HepG2 (cell line): ENCODE measurements around the gene TFF1. TPM values are rescaled to one million over a fixed set of nuclear protein-coding genes. Genes with fewer than 3 reads are reported as not detected.
A peak's percentile ranks its signal among the peaks of the same experiment; 100 is the strongest.

ENCODE experiments used
- BRCA1 ChIP-seq: sonication (generic); formaldehyde crosslinking; IDR thresholded peaks from 2 replicates; pipeline ENCODE4 v1.4.0; 2020; ENCODE audit warnings: missing genetic modification reagents
- CHD4 ChIP-seq: fragments of 200-600 bp; sonication (generic); IDR thresholded peaks from 2 replicates; pipeline ENCODE4 v1.7.0; 2017; ENCODE audit warnings: mild to moderate bottlenecking, low read length, borderline replicate concordance
- HNRNPL ChIP-seq: fragments of 200-400 bp; formaldehyde crosslinking; IDR thresholded peaks from 2 replicates; pipeline ENCODE4 v1.6.1; 2017; ENCODE audit warnings: mild to moderate bottlenecking, low read depth, low read length
- JDP2 ChIP-seq: sonication (generic); formaldehyde crosslinking; IDR thresholded peaks from 2 replicates; pipeline ENCODE4 v1.8.1; 2022; ENCODE audit warnings: missing genetic modification reagents, borderline replicate concordance
- NFYC ChIP-seq: IDR thresholded peaks from 2 replicates; pipeline ENCODE4 v1.6.1; 2016; ENCODE audit warnings: missing genetic modification reagents, missing compliant biosample characterization
- THYN1 ChIP-seq: sonication (generic); formaldehyde crosslinking; IDR thresholded peaks from 2 replicates; pipeline ENCODE4 v1.8.1; 2023; ENCODE audit warnings: low read depth, mild to moderate bottlenecking, moderate library complexity, missing genetic modification reagents, borderline replicate concordance
- ZNF138 ChIP-seq: sonication (generic); formaldehyde crosslinking; IDR thresholded peaks from 2 replicates; pipeline ENCODE4 v1.5.0; 2020; ENCODE audit warnings: mild to moderate bottlenecking, low read depth, missing genetic modification reagents
- ZNF432 ChIP-seq: sonication (generic); formaldehyde crosslinking; IDR thresholded peaks from 2 replicates; pipeline ENCODE4 v1.5.0; 2020; ENCODE audit warnings: missing genetic modification reagents, mild to moderate bottlenecking, borderline replicate concordance
- ZSCAN12 ChIP-seq: sonication (generic); formaldehyde crosslinking; IDR thresholded peaks from 2 replicates; pipeline ENCODE4 v1.9.0; 2021; ENCODE audit warnings: mild to moderate bottlenecking, missing genetic modification reagents
- polyA plus RNA-seq, 8 experiments: library from polyadenylated mRNA; depleted of rRNA in 3 of 8; stranded (reverse) in 7 of 8; unstranded in 1 of 8; fragments of >200 nt; fragmentation: Illumina TruSeq in 4 of 8; extraction: Trizol in 4 of 8; gene quantifications; 2 replicates each; pipeline versions ENCODE4 v1.2.1 to v1.2.3, GENCODE V29; 2011 to 2016; ENCODE audit warnings: low read depth in 4 of 8, missing spikeins in 1 of 8, mixed read lengths in 1 of 8; ENCODE audit not compliant: insufficient read depth in 1 of 8
- total RNA-seq, 5 experiments: library from RNA; depleted of rRNA; stranded (reverse); fragments of >200 nt; fragmentation: Illumina TruSeq; extraction: Trizol; gene quantifications; 2 replicates each; pipeline ENCODE4 v1.2.3, GENCODE V29; 2016; ENCODE audit warnings: low read depth in 1 of 5
- TF ChIP-seq, protein P1 (sequence below): sonication (generic); formaldehyde crosslinking; IDR thresholded peaks from 2 replicates; pipeline ENCODE4 v1.9.0; 2021; ENCODE audit warnings: missing genetic modification reagents, borderline replicate concordance
- TF ChIP-seq, protein P2 (sequence below): sonication (generic); formaldehyde crosslinking; IDR thresholded peaks from 2 replicates; pipeline ENCODE4 v1.4.0; 2020; ENCODE audit warnings: mild to moderate bottlenecking, missing genetic modification reagents, borderline replicate concordance
- TF ChIP-seq, protein P3 (sequence below): sonication (generic); formaldehyde crosslinking; IDR thresholded peaks from 2 replicates; pipeline ENCODE4 v1.4.0; 2020; ENCODE audit warnings: missing genetic modification reagents; ENCODE audit errors: not compliant biosample characterization
- TF ChIP-seq, protein P4 (sequence below): sonication (generic); formaldehyde crosslinking; conservative IDR thresholded peaks from 2 replicates; pipeline ENCODE4 v1.8.0; 2022; ENCODE audit warnings: low read depth, missing genetic modification reagents
- TF ChIP-seq, protein P5 (sequence below): sonication (generic); formaldehyde crosslinking; IDR thresholded peaks from 2 replicates; pipeline ENCODE4 v1.4.0; 2020; ENCODE audit warnings: mild to moderate bottlenecking, missing genetic modification reagents, borderline replicate concordance
- TF ChIP-seq, protein P6 (sequence below): sonication (generic); formaldehyde crosslinking; IDR thresholded peaks from 2 replicates; pipeline ENCODE4 v1.8.1; 2023; ENCODE audit warnings: mild to moderate bottlenecking, missing genetic modification reagents

Gene TFF1
- total and polyA plus RNA-seq, 2 of the 13 experiments (the other 11 are each of a cell fraction or from before 2014, with no cell fraction given) = 0.24 to 19.4 TPM

DNA sequence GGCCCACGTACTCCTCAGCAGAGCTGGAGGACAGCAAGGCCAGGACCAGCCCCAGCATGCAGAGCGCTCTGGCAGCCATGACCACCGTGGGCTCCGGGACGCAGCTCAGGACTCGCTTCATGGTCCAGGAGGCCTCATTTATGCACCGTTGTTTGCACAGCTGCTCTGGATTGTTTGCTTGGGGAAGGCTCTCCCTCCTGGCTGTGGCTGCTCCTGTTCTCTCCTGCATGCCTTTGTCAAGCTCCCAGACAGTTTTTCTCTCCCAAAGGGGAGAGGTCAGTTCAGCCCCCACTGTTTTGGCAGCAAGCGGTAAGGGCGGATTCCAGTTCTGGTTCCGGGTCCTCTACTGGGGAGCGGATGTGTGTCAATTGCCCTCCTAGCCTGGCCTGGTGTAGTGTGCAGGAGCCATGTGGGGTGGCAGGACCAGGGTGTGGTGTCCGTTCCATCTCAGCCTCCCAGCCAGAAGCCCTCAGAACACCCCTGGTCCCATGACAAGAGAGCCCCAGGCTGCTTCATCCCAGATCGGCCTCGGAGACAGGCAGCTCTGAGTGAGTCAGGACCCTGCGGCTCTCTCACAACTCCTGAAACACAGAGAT is 50.9 kb downstream of the TFF1 start, which contains the start of gene TFF3 (continued):
- TF ChIP-seq, protein P1, sequence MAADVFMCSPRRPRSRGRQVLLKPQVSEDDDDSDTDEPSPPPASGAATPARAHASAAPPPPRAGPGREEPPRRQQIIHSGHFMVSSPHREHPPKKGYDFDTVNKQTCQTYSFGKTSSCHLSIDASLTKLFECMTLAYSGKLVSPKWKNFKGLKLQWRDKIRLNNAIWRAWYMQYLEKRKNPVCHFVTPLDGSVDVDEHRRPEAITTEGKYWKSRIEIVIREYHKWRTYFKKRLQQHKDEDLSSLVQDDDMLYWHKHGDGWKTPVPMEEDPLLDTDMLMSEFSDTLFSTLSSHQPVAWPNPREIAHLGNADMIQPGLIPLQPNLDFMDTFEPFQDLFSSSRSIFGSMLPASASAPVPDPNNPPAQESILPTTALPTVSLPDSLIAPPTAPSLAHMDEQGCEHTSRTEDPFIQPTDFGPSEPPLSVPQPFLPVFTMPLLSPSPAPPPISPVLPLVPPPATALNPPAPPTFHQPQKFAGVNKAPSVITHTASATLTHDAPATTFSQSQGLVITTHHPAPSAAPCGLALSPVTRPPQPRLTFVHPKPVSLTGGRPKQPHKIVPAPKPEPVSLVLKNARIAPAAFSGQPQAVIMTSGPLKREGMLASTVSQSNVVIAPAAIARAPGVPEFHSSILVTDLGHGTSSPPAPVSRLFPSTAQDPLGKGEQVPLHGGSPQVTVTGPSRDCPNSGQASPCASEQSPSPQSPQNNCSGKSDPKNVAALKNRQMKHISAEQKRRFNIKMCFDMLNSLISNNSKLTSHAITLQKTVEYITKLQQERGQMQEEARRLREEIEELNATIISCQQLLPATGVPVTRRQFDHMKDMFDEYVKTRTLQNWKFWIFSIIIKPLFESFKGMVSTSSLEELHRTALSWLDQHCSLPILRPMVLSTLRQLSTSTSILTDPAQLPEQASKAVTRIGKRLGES (CRISPR knock-in tag) = no peak
- TF ChIP-seq, protein P2, sequence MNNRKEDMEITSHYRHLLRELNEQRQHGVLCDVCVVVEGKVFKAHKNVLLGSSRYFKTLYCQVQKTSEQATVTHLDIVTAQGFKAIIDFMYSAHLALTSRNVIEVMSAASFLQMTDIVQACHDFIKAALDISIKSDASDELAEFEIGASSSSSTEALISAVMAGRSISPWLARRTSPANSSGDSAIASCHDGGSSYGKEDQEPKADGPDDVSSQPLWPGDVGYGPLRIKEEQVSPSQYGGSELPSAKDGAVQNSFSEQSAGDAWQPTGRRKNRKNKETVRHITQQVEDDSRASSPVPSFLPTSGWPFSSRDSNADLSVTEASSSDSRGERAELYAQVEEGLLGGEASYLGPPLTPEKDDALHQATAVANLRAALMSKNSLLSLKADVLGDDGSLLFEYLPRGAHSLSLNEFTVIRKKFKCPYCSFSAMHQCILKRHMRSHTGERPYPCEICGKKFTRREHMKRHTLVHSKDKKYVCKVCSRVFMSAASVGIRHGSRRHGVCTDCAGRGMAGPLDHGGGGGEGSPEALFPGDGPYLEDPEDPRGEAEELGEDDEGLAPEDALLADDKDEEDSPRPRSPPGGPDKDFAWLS = no peak
- TF ChIP-seq BRCA1 (CRISPR knock-in tag) = no peak
- peak; percentile 52; the same call in 1 of the 2 replicates for TF ChIP-seq CHD4
- TF ChIP-seq, protein P3, sequence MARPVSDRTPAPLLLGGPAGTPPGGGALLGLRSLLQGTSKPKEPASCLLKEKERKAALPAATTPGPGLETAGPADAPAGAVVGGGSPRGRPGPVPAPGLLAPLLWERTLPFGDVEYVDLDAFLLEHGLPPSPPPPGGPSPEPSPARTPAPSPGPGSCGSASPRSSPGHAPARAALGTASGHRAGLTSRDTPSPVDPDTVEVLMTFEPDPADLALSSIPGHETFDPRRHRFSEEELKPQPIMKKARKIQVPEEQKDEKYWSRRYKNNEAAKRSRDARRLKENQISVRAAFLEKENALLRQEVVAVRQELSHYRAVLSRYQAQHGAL (CRISPR knock-in tag) = no peak
- TF ChIP-seq THYN1 (CRISPR knock-in tag) = no peak
- TF ChIP-seq, protein P4, sequence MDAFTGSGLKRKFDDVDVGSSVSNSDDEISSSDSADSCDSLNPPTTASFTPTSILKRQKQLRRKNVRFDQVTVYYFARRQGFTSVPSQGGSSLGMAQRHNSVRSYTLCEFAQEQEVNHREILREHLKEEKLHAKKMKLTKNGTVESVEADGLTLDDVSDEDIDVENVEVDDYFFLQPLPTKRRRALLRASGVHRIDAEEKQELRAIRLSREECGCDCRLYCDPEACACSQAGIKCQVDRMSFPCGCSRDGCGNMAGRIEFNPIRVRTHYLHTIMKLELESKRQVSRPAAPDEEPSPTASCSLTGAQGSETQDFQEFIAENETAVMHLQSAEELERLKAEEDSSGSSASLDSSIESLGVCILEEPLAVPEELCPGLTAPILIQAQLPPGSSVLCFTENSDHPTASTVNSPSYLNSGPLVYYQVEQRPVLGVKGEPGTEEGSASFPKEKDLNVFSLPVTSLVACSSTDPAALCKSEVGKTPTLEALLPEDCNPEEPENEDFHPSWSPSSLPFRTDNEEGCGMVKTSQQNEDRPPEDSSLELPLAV (CRISPR knock-in tag) = no peak
- TF ChIP-seq, protein P5, sequence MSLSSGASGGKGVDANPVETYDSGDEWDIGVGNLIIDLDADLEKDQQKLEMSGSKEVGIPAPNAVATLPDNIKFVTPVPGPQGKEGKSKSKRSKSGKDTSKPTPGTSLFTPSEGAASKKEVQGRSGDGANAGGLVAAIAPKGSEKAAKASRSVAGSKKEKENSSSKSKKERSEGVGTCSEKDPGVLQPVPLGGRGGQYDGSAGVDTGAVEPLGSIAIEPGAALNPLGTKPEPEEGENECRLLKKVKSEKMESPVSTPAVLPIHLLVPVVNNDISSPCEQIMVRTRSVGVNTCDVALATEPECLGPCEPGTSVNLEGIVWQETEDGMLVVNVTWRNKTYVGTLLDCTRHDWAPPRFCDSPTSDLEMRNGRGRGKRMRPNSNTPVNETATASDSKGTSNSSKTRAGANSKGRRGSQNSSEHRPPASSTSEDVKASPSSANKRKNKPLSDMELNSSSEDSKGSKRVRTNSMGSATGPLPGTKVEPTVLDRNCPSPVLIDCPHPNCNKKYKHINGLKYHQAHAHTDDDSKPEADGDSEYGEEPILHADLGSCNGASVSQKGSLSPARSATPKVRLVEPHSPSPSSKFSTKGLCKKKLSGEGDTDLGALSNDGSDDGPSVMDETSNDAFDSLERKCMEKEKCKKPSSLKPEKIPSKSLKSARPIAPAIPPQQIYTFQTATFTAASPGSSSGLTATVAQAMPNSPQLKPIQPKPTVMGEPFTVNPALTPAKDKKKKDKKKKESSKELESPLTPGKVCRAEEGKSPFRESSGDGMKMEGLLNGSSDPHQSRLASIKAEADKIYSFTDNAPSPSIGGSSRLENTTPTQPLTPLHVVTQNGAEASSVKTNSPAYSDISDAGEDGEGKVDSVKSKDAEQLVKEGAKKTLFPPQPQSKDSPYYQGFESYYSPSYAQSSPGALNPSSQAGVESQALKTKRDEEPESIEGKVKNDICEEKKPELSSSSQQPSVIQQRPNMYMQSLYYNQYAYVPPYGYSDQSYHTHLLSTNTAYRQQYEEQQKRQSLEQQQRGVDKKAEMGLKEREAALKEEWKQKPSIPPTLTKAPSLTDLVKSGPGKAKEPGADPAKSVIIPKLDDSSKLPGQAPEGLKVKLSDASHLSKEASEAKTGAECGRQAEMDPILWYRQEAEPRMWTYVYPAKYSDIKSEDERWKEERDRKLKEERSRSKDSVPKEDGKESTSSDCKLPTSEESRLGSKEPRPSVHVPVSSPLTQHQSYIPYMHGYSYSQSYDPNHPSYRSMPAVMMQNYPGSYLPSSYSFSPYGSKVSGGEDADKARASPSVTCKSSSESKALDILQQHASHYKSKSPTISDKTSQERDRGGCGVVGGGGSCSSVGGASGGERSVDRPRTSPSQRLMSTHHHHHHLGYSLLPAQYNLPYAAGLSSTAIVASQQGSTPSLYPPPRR (CRISPR knock-in tag) = peak; percentile 18; the same call in 1 of the 2 replicates
- TF ChIP-seq JDP2 (CRISPR knock-in tag) = no peak
- TF ChIP-seq NFYC (CRISPR knock-in tag) = no peak
- TF ChIP-seq ZSCAN12 (CRISPR knock-in tag) = no peak
- TF ChIP-seq HNRNPL = no peak
- TF ChIP-seq, protein P6, sequence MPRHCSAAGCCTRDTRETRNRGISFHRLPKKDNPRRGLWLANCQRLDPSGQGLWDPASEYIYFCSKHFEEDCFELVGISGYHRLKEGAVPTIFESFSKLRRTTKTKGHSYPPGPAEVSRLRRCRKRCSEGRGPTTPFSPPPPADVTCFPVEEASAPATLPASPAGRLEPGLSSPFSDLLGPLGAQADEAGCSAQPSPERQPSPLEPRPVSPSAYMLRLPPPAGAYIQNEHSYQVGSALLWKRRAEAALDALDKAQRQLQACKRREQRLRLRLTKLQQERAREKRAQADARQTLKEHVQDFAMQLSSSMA (CRISPR knock-in tag) = no peak
- no peak for TF ChIP-seq ZNF432 (CRISPR knock-in tag)
- TF ChIP-seq ZNF138 = no peak
